SIG-M5 (cell line): Measurements from ENCODE around the gene MUC22.

ENCODE experiments used
- DNase-seq: peaks from one replicate; lab custom pipeline; 2025; lab: John Stamatoyannopoulos, UW

MUC22 gene

GRCh38 chr6:31079656-31080261, 69.5 kb downstream of the MUC22 start:
- no peak for DNase-seq

- no peak for DNase-seq
These were observed 71.6 kb downstream of the MUC22 start for GRCh38 chr6:31081872-31082271.

- DNase-seq = no peak
These were observed 73.6 kb downstream of the MUC22 start for GRCh38 chr6:31083742-31084354.
